SKM-1 treated with dmso at 0.1 percent for 144 hours (cell line): ENCODE data around the gene LDLRAD2.
"Not testable (repeated sequence)": the region's sequence is repeated elsewhere in the genome, so short reads cannot be mapped to it uniquely, and the experiment has no call there.

ENCODE experiments used
- DNase-seq: peaks from one replicate; lab custom pipeline; 2025; ENCODE audit not compliant: unreplicated experiment; lab: John Stamatoyannopoulos, UW

The LDLRAD2 gene

GRCh38 chr1:21783679-21784603 is 28.1 kb upstream of the LDLRAD2 start:
- DNase-seq = peak; percentile 94

DNA sequence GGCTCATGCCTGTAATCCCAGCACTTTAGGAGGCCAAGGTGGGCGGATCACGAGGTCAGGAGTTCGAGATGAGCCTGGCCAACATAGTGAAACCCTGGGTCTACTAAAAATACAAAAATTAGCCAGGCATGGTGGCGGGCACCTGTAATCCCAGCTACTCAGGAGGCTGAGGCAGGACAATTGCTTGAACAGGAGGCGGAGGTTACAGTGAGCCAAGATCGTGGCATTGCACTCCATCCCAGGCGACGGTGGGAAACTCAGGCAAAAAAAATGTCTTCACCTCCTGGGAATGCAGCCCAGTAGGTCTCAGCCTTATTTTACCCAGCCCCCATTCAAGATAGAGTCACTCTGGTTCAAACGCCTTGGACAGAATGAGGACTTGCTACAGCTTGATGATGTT is 26.3 kb upstream of the LDLRAD2 start:
- not testable (repeated sequence) for DNase-seq

DNA sequence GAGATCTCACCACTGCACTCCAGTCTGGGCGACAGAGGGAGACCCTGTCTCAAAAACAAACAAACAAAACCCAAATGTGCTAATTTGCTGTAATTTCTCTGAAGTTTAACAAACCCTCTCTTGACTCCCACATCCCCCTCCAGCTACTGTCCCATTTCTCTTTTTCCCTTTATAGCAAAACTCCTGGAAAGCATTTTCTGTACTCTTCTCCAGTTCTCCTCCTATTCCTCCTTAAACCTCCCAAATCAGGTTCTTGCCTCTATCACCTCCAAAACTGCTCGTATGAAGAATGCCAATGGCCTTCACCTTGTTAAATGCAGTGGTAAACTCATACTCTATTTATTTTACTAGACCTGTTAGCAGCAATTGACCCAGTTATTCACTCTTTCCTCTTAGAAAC is 25.4 kb upstream of the LDLRAD2 start:
- DNase-seq = no peak

DNA sequence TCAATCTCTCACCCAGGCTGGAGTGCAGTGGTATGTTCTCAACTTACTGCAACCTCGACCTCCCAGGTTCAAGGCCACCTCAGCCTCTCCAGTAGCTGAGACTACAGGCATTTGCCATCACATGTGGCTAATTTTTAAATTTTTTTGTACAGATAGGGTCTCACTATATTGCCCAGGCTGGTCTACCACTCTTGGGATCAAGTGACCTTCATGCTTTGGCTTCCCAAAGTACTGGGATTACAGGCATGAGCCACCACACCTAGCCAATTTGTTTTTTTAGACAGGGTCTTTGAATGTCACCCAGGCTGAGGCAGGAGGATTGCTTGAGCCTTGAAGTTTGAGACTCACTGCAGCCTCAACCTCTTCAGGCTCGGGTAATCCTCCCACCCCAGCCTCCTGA is 19.0 kb upstream of the LDLRAD2 start:
- no peak for DNase-seq

DNA sequence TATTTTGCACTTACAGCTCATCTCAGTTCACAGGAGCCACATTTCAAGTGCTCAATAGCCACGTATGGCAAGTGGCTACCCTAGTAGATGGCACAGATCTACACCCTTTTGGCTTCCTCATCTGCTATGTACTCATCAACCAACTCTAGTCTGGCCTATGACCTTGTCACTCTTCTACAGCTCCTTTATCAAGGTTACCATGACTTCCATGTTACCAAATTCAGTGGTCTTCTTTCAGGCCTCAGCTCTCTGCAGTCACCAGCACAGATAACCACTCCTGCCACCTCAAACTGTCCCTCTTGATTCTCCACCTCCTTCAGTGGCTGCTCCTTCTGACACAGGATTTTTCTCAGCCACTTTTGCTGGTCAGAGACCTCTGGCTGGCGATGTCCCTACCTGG is 17.4 kb upstream of the LDLRAD2 start:
- no peak for DNase-seq

DNA sequence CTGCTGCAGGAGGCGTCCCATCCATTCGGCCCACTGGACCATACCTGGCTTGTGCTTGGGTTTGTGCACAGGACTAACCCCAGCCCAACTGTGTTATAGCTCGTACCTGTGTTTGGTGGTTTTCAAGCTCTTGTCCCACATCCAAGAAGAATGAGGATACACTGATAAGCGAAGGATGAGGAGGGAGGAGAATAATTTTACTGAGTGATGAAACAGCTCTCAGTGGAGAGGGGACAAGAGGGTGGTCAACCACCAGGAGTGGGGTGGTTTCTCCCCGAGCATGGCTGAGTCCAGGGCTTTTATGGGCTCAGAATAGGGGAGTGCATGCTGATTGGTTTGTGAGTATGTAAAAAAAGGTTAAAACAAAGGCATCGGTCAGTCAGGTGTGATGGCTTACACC is 17.0 kb upstream of the LDLRAD2 start:
- no peak for DNase-seq

- DNase-seq = no peak
Measured at GRCh38 chr1:21799730-21800129, 12.3 kb upstream of the LDLRAD2 start.

- DNase-seq = no peak
Measured at GRCh38 chr1:21801100-21801499, 11.0 kb upstream of the LDLRAD2 start.

- DNase-seq = no peak
Measured at GRCh38 chr1:21804536-21804935, 7.5 kb upstream of the LDLRAD2 start.

- no peak for DNase-seq
Measured at GRCh38 chr1:21813542-21813941, 1.5 kb downstream of the LDLRAD2 start.

GRCh38 chr1:21814241-21814918 is 2.3 kb downstream of the LDLRAD2 start:
- DNase-seq = no peak

DNA sequence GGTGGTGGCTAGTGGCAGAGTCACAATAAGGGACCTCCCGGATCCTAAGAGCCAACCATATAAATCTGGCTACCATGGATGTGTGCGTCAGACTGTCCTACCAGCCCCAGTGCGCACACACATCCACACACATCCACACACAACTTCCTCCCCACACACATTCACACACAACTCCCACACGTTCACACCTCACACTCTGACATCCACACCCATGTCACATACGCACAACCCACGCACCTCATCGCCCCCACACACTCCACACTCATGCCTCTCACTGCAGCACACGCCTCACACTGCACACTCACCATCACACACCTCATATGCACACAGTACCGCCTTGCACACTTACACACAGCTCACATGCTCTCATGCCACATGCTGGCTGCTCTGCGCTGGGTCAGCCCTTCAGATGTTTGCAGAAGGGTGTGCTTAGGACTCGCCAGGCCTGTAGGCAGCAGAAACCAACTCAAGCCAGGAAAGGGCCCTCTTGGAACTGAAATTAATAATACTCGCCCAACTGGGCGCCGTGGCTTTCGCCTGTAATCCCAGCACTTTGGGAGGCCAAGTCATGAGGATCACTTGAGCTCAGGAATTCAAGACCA is 3.0 kb downstream of the LDLRAD2 start:
- DNase-seq = no peak

DNA sequence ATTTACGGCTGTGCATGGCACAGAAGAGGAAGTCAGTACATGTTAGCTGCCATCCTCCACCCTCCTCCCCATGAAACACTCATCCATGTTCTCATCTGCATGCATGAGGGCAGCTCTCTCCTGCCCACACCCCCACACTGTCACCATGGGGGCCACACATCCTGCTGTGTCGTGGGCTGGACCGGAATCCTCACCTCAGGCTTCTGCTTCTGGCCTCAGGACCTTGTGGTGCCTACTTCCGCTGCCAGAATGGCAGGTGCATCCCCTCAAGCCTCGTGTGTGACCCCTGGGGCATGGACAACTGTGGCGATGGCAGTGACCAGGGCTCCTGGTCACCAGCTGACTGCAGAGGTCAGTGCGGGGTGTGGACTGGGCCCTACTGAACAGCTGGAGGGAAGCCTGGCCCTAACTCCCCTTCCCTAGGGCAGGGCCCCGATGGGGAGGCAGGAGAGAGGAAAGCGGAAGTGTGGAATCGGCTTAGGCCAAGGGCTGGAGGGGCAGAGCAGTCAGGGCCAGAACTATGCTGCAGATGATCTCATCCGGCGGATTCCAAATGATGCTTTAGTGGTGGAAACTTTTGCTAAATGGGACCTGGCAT is 3.8 kb downstream of the LDLRAD2 start:
- DNase-seq = no peak

- DNase-seq = no peak
Measured at GRCh38 chr1:21816602-21817302, 4.7 kb downstream of the LDLRAD2 start.

- peak; percentile 46 for DNase-seq
Measured at GRCh38 chr1:21818656-21819055, 6.6 kb downstream of the LDLRAD2 start.

DNA sequence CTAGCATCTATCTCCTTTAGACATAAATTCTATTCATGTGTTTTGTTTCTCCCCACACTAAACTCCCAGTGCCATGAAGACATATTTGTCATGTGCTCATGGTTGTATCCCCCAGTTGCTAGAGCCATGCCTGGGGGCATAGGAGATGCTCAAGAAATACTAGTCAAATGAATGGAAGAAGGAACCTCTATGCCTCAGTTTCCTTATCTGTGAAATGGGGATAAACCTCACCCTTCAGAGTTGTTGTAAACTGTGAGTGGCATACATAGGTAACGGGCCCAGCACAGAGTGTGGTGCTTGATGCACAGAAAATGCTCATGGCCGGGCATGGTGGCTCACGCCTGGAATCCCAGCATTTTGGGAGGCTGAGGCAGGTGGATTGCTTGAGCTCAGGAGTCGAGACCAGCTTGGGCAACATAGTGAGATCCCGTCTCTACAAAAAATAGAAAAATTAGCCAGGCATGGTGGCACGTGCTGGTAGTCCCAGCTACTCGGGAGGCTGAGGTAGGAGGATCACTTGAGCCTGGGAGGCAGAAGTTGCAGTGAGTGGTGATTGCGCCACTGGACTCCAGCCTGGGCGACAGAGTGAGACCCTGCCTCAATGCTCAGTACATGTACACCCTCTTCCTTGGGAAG is 8.7 kb downstream of the LDLRAD2 start:
- DNase-seq = no peak

GRCh38 chr1:21821385-21822019 is 9.4 kb downstream of the LDLRAD2 start:
- DNase-seq = no peak

- DNase-seq = no peak
Measured at GRCh38 chr1:21822349-21822748, 10.3 kb downstream of the LDLRAD2 start.

GRCh38 chr1:21823206-21823979 is 11.3 kb downstream of the LDLRAD2 start:
- DNase-seq = no peak
